BJ (cell line): ENCODE results near the gene NDUFB6. TPM values are rescaled to one million over a fixed set of nuclear protein-coding genes. Genes with fewer than 3 reads are reported as not detected.

Experiments used
- CTCF ChIA-PET: fragments of 350-600 bp; formaldehyde crosslinking; extraction: SDS; loops from one replicate; lab custom pipeline; 2021; ENCODE audit warnings: antibody characterized with exemption, inconsistent platforms; lab: Yijun Ruan, JAX
- POLR2A ChIA-PET: fragments of 300-600 bp; sonication (Branson Sonifier 250); formaldehyde crosslinking; extraction: SDS; loops from one replicate; lab custom pipeline; 2021; ENCODE audit warnings: antibody characterized with exemption; lab: Charles Lee
- DNase-seq: peaks from one replicate; pipeline ENCODE4 v3.0.0-alpha.2; 2011; ENCODE audit warnings: low read depth
- H3K27me3 ChIP-seq: 2 replicates; pipeline ENCODE4 v1.6.0; 2011; ENCODE audit warnings: low read length; ENCODE audit not compliant: control insufficient read depth, insufficient read depth
- H3K36me3 ChIP-seq: 2 replicates; pipeline ENCODE4 v1.5.1; 2011; ENCODE audit warnings: low read length; ENCODE audit not compliant: control insufficient read depth, insufficient read depth
- H3K4me3 ChIP-seq: 2 replicates; pipeline ENCODE4 v1.5.1; 2011; ENCODE audit warnings: low read depth, mild to moderate bottlenecking, control low read depth, low read length
- polyA plus RNA-seq: library from polyadenylated mRNA; depleted of rRNA; stranded (reverse); fragments of >200 nt; gene quantifications from 2 replicates; pipeline ENCODE4 v1.2.3, GENCODE V29; 2011
- TF ChIP-seq, protein P1 (sequence below): IDR thresholded peaks from 2 replicates; pipeline ENCODE4 v1.5.1; 2011; ENCODE audit warnings: low read depth, mild to moderate bottlenecking, control low read depth, inconsistent platforms, low read length, moderate library complexity; ENCODE audit not compliant: insufficient read depth

The NDUFB6 gene
- polyA plus RNA-seq, 1 experiment = 72.5 TPM

DNA sequence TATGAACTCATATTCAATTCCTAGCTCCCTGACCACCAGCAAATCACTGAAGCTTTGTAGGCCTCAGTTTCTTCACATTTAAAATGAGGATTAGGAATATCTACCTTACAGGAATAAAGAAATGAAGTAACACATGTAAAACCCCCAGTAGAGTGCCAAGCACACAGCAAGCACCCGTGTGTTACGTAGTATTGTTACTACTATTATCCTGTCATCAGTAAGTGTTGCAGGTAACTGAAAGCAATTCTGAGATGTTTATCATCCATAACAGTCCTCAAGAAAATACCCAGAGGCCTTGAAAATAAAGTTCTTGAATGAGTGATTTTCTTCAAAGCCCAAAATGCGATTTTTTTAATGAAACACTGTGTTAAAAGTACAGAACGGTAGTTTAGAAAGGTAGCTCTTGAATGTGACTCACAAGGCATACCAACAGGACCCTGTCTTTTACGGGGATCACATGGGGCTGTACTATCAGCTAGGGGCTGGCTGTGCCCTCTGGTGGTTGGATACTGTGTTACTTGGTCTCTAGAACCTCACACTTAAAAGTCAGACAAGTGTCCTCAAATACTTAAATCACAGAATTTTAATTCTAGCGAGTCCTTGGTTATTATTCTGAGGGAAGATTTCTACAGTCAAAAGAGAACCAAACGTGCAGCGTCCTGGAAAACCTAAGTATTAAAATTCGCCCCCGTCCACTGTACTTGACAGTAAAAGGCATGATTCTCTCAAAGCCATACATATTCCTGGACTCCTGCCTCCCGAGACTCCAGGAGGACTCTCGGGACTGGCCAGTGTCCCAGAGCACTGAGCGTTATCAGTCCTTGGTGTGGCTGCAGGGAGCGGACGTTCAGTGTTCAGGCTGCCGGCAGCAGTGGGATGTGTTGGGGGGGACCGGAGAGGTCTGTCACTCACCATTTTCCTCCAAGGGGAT is 725 bp downstream of the NDUFB6 start:
- no peak for DNase-seq
- peaks cover 5% of the 10 kb centered on the region for H3K36me3 ChIP-seq
- peak overlapping the region; percentile 93 for H3K4me3 ChIP-seq
- ChIA-PET CTCF (interaction anchor here (0.6 to 13.3 kb wide), 13 partner anchors 8 to 396 kb away, joined by 3 to 492 read pairs (median 4); partner anchors contain the start of genes ACO1, SMIM27 and TOPORS), POLR2A (interaction anchor here (1.0 to 1.4 kb wide), 2 partner anchors 22 to 193 kb away, joined by 3 read pairs; no protein-coding TSS in a partner anchor)
- no peaks in the 10 kb centered on the region for H3K27me3 ChIP-seq
- TF ChIP-seq, protein P1, sequence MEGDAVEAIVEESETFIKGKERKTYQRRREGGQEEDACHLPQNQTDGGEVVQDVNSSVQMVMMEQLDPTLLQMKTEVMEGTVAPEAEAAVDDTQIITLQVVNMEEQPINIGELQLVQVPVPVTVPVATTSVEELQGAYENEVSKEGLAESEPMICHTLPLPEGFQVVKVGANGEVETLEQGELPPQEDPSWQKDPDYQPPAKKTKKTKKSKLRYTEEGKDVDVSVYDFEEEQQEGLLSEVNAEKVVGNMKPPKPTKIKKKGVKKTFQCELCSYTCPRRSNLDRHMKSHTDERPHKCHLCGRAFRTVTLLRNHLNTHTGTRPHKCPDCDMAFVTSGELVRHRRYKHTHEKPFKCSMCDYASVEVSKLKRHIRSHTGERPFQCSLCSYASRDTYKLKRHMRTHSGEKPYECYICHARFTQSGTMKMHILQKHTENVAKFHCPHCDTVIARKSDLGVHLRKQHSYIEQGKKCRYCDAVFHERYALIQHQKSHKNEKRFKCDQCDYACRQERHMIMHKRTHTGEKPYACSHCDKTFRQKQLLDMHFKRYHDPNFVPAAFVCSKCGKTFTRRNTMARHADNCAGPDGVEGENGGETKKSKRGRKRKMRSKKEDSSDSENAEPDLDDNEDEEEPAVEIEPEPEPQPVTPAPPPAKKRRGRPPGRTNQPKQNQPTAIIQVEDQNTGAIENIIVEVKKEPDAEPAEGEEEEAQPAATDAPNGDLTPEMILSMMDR = peak; percentile 75

DNA sequence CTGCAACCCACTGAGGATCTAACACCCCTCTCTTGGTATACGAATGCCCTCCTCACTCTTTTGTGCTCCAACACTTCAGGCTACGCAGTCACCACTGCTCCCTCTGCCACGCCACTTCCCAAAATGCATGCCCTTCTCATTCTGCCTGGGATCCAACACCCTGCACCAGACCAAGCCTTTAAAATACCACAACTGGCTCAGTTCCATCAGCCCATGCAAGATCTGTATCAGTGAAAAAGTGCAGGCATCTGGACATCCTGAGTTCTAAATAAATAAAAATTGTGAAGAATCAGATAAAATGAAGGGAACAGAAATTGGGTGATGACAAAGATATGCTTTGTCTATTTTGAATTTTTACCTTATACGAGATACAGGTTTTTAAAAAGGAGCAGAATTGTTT is 2.7 kb downstream of the NDUFB6 start:
- TF ChIP-seq, protein P1 = no peak
- Histone ChIP-seq H3K27me3 (no peaks in the 10 kb centered on the region), H3K36me3 (peaks cover 12% of the 10 kb centered on the region), H3K4me3 (no peak overlapping the region)
- CTCF ChIA-PET = no interaction called here
- POLR2A ChIA-PET = no interaction called here
- DNase-seq = no peak

DNA sequence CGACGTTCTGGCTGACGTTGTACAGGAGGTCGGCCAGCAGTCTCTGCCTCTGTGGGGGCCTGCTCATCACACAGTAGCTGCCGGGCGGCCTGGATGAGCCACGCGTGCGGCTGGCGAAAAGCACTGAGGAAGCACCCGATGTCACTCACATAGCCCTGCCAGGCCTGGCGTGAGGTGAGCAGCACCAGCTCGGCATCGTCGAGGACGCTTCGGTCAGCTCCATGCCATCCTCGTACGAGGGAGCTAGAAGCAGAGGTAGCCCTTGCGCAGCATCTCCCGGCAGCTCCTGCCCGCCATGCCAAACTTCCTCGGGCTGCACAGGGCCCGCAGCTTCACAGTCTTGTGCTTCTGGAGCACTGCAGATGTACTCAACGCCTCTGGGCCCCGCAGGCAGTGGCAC is 6.2 kb downstream of the NDUFB6 start:
- TF ChIP-seq, protein P1 = no peak
- Histone ChIP-seq H3K36me3 (peaks cover 12% of the 10 kb centered on the region), H3K4me3 (no peak overlapping the region), H3K27me3 (no peaks in the 10 kb centered on the region)
- no peak for DNase-seq
- CTCF ChIA-PET = interaction anchor here (1.1 to 8.1 kb wide), 2 partner anchors 9 to 188 kb away, joined by 3 to 44 read pairs; no protein-coding TSS in a partner anchor
- POLR2A ChIA-PET = no interaction called here

DNA sequence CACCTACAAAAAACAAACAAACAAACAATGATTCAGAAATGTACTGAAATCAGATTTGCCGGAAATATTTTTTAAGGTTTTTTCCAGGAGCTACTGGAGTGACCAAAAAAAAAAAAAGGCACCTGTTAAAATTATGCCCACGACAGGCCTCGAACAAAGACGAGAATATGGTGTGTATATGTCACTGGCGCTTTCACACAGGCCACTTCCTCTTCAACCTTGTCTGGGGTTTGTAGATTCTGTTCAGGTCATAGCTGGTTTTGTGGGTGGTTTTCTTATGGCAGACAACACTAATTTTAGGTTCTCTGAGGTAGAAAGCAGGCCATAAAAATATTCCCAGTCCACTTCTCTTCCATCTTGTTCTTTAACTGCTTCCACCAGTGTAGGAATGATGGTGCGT is 7.0 kb downstream of the NDUFB6 start:
- ChIA-PET CTCF (interaction anchor here (1.1 to 8.1 kb wide), 3 partner anchors 14 to 188 kb away, joined by 3 to 44 read pairs (median 10); no protein-coding TSS in a partner anchor), POLR2A (no interaction called here)
- no peak for DNase-seq
- TF ChIP-seq, protein P1 = no peak
- H3K4me3 ChIP-seq = no peak overlapping the region
- peaks cover 12% of the 10 kb centered on the region for H3K36me3 ChIP-seq
- H3K27me3 ChIP-seq = no peaks in the 10 kb centered on the region

DNA sequence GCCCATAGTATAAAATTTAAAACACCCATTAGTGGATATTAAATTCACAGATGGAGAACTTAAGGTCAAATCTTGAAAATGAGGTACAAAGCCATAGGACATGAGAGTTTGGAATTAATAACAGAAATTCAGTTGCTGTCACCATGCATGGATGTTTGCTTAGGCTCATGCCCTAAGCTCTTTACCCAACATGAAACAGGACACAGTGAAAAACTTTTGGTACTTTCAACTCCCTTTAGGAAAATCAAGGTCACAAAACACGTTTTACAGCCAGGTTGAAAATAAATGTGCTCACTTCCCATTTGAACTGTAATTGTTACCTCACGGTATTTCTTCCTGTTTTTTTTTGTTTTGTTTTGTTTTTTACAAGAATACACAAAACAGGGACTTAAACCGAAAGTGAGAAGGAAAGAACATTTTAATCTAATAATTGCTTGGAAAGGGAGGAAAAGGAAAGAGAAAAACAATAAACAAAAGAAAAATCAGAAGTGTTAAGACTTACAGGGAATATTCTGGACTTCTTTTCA is 14.5 kb downstream of the NDUFB6 start:
- TF ChIP-seq, protein P1 = no peak
- no peak overlapping the region for H3K4me3 ChIP-seq
- no peak for DNase-seq
- H3K27me3 ChIP-seq = no peaks in the 10 kb centered on the region
- ChIA-PET CTCF (interaction anchor here (0.9 to 2.8 kb wide), 2 partner anchors 8 to 180 kb away, joined by 3 to 12 read pairs; no protein-coding TSS in a partner anchor), POLR2A (no interaction called here)
- H3K36me3 ChIP-seq = no peaks in the 10 kb centered on the region
